ENCODE data around the gene CCNG1.

- no peak for TF ChIP-seq REST (IDR thresholded peaks at IDR 0.05)
- TF ChIP-seq CTCF (IDR thresholded peaks at IDR 0.05) = no peak
Measured at GRCh38 chr5:163404364-163405173, 32.8 kb upstream of the CCNG1 start.
